Measurements from ENCODE around the gene PARD3B. TPM values are rescaled to one million over a fixed set of nuclear protein-coding genes. Genes with fewer than 3 reads are reported as not detected.

The PARD3B gene
- total and polyA plus RNA-seq, 2 experiments from 2014 or later, result 3.5 to 4.4 TPM

- TF ChIP-seq ZNF331 (CRISPR knock-in tag; IDR thresholded peaks at IDR 0.05; ENCODE audit: low read depth) (no peak), ETS1 (IDR thresholded peaks at IDR 0.05) (no peak), CTCF (conservative IDR thresholded peaks at IDR 0.05; ENCODE audit: low read depth in 2 of 2) (no peak), POLR2AphosphoS5 (IDR thresholded peaks at IDR 0.05; ENCODE audit: low read depth) (no peak), STAT1 (IDR thresholded peaks at IDR 0.05; ENCODE audit: unreplicated experiment) (no peak), EZH2 (IDR thresholded peaks at IDR 0.05; ENCODE audit: low read depth, unreplicated experiment) (no peak)
Measured at GRCh38 chr2:205041472-205042130, 496.3 kb downstream of the PARD3B start (continued).

GRCh38 chr2:205043285-205043684 is 498.0 kb downstream of the PARD3B start:
- Mint-ChIP-seq H3K36me3 (ENCODE audit: low read depth) (peaks cover 4% of the 10 kb centered on the region; the same call in 2 of the 3 replicates), H3K4me3 (no peak overlapping the region), H3K27ac (no peak overlapping the region), H3K9me3 (no peaks in the 10 kb centered on the region), H3K4me1 (peaks cover 24% of the 10 kb centered on the region), H3K27me3 (ENCODE audit: insufficient read depth, low read depth, poor library complexity) (peaks cover 1% of the 10 kb centered on the region)
- Histone ChIP-seq H3K27ac (ENCODE audit: low read depth) (no peak overlapping the region), H3K36me3 (ENCODE audit: insufficient read depth) (no peaks in the 10 kb centered on the region), H3F3A (replicated peaks; ENCODE audit: low read depth) (no peaks in the 10 kb centered on the region), H3K9me2 (ENCODE audit: insufficient read depth) (0 out of 2 replicates have a peak, but pooled peaks cover 3% of the 10 kb centered on the region), H2AFZ (no peak overlapping the region), H3K4me3 (no peak overlapping the region), H3K4me2 (no peak overlapping the region), H3K27me3 (ENCODE audit: insufficient read depth) (no peaks in the 10 kb centered on the region), H3K4me1 (ENCODE audit: insufficient read depth) (peaks cover 13% of the 10 kb centered on the region), H3K79me2 (replicated peaks; ENCODE audit: insufficient read depth) (no peaks in the 10 kb centered on the region), H4K20me1 (replicated peaks; ENCODE audit: insufficient read depth) (no peaks in the 10 kb centered on the region)
- DNase-seq (ENCODE audit: low spot score), result no peak
- ATAC-seq, result no peak
- TF ChIP-seq ZNF331 (CRISPR knock-in tag; IDR thresholded peaks at IDR 0.05; ENCODE audit: low read depth) (no peak), REST (IDR thresholded peaks at IDR 0.05; ENCODE audit: unreplicated experiment) (no peak), POLR2AphosphoS5 (IDR thresholded peaks at IDR 0.05; ENCODE audit: low read depth) (no peak), ZNF114 (CRISPR knock-in tag; IDR thresholded peaks at IDR 0.05) (no peak), EZH2 (IDR thresholded peaks at IDR 0.05; ENCODE audit: low read depth, unreplicated experiment) (no peak), EZH2phosphoT487 (IDR thresholded peaks at IDR 0.05; ENCODE audit: unreplicated experiment) (no peak), ETS1 (IDR thresholded peaks at IDR 0.05) (no peak), STAT1 (IDR thresholded peaks at IDR 0.05; ENCODE audit: unreplicated experiment) (no peak), CTCF (conservative IDR thresholded peaks at IDR 0.05; ENCODE audit: low read depth in 2 of 2) (no peak)
